Activated T-cell treated with anti-CD3 and anti-CD28 coated beads, Interleukin-2, amount 50 U/mL, for 24 hours (primary cell): Measurements from ENCODE around the gene C12orf75.
"Not testable (repeated sequence)": the region's sequence is repeated elsewhere in the genome, so short reads cannot be mapped to it uniquely, and the experiment has no call there.

Source experiments
- DNase-seq: peaks from one replicate; pipeline ENCODE4 v3.0.0-alpha.2; 2020
- H3K27ac Mint-ChIP-seq: 2 replicates; pipeline ENCODE4 v1.8.0; 2020; ENCODE audit warnings: mild to moderate bottlenecking, mixed read lengths
- H3K27me3 Mint-ChIP-seq: 2 replicates; pipeline ENCODE4 v1.8.0; 2020; ENCODE audit warnings: mixed read lengths
- H3K36me3 Mint-ChIP-seq: 2 replicates; pipeline ENCODE4 v1.8.0; 2020; ENCODE audit warnings: low read depth, mixed read lengths
- H3K4me1 Mint-ChIP-seq: 2 replicates; pipeline ENCODE4 v1.8.0; 2020; ENCODE audit warnings: low read depth, mixed read lengths
- H3K4me3 Mint-ChIP-seq: 2 replicates; pipeline ENCODE4 v1.8.0; 2020; ENCODE audit warnings: mild to moderate bottlenecking, moderate library complexity, mixed read lengths
- H3K9me3 Mint-ChIP-seq: 2 replicates; pipeline ENCODE4 v1.8.0; 2020; ENCODE audit warnings: mixed read lengths

C12orf75 gene

GRCh38 chr12:105300883-105301282 lies 29.6 kb upstream of the C12orf75 start:
- no peak for DNase-seq

GRCh38 chr12:105301696-105302095 lies 28.8 kb upstream of the C12orf75 start:
- Mint-ChIP-seq H3K4me1 (no peaks in the 10 kb centered on the region), H3K27me3 (peaks cover 3% of the 10 kb centered on the region), H3K27ac (no peak overlapping the region), H3K9me3 (peaks cover 16% of the 10 kb centered on the region), H3K4me3 (no peak overlapping the region), H3K36me3 (peaks cover 2% of the 10 kb centered on the region)
- DNase-seq: no peak

More at GRCh38 chr12:105300883-105301282, 29.6 kb upstream of the C12orf75 start:
- Mint-ChIP-seq H3K9me3 (peaks cover 16% of the 10 kb centered on the region), H3K4me1 (no peaks in the 10 kb centered on the region), H3K4me3 (no peak overlapping the region), H3K36me3 (peaks cover 2% of the 10 kb centered on the region), H3K27ac (no peak overlapping the region), H3K27me3 (peaks cover under 1% of the 10 kb centered on the region)

GRCh38 chr12:105302986-105303385 lies 27.5 kb upstream of the C12orf75 start:
- H3K27me3 Mint-ChIP-seq, H3K27ac Mint-ChIP-seq, H3K4me3 Mint-ChIP-seq, H3K36me3 Mint-ChIP-seq, H3K4me1 Mint-ChIP-seq, DNase-seq: not testable (repeated sequence)
- H3K9me3 Mint-ChIP-seq: peaks cover 11% of the 10 kb centered on the region

DNA sequence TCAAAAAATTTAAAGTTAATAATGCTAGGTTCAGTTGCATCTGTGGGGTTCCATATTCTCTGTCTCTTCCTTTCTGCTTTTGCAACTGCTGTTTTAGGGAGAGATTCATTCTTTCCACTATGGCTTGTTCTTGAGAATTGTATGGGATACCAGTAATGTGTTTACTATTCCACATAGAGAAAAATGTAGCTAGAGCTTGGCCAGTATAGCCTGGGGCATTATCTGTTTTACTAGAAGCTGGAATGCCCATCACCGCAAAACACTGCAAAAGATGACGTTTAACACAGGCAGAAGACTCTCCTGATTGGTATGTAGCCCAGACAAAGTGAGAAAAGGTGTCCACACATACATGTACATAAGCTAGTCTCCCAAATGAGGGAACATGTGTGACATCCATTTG lies 25.9 kb upstream of the C12orf75 start:
- DNase-seq, H3K36me3 Mint-ChIP-seq, H3K4me1 Mint-ChIP-seq, H3K27ac Mint-ChIP-seq, H3K4me3 Mint-ChIP-seq: not testable (repeated sequence)
- peaks cover 11% of the 10 kb centered on the region for H3K9me3 Mint-ChIP-seq
- peaks cover 10% of the 10 kb centered on the region for H3K27me3 Mint-ChIP-seq

- not testable (repeated sequence) for H3K36me3 Mint-ChIP-seq, H3K4me3 Mint-ChIP-seq, DNase-seq, H3K9me3 Mint-ChIP-seq, H3K4me1 Mint-ChIP-seq, H3K27ac Mint-ChIP-seq
- peaks cover 10% of the 10 kb centered on the region for H3K27me3 Mint-ChIP-seq
Observed at GRCh38 chr12:105307601-105308314, 22.7 kb upstream of the C12orf75 start.

- H3K4me3 Mint-ChIP-seq: not testable (repeated sequence)
- peaks cover 14% of the 10 kb centered on the region for H3K9me3 Mint-ChIP-seq
Observed at GRCh38 chr12:105308839-105309238, 21.7 kb upstream of the C12orf75 start.

DNA sequence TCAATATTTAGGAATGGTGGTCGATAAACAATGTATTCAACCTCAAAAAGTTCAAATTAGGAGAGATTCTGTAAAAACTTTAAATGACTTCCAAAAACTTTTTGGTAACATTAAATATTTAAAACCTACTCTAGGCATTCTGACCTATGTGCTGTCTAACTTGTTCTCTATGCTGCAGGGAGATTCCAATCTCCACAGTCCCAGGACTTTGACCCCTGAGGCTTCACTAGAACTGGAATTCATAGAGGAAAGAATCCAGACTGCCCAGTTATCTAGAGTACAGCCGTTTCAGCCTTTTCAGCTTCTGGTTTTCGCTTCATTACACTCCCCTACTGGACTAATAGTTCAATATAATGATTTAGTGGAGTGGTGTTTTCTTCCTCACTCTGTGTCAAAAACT lies 21.1 kb upstream of the C12orf75 start:
- not testable (repeated sequence) for H3K36me3 Mint-ChIP-seq, H3K27ac Mint-ChIP-seq, H3K4me3 Mint-ChIP-seq, DNase-seq, H3K4me1 Mint-ChIP-seq
- Mint-ChIP-seq H3K27me3 (peaks cover 10% of the 10 kb centered on the region), H3K9me3 (peaks cover 19% of the 10 kb centered on the region)

More at GRCh38 chr12:105308839-105309238, 21.7 kb upstream of the C12orf75 start:
- H3K36me3 Mint-ChIP-seq, H3K27ac Mint-ChIP-seq, DNase-seq, H3K4me1 Mint-ChIP-seq: not testable (repeated sequence)
- H3K27me3 Mint-ChIP-seq: peaks cover 10% of the 10 kb centered on the region

DNA sequence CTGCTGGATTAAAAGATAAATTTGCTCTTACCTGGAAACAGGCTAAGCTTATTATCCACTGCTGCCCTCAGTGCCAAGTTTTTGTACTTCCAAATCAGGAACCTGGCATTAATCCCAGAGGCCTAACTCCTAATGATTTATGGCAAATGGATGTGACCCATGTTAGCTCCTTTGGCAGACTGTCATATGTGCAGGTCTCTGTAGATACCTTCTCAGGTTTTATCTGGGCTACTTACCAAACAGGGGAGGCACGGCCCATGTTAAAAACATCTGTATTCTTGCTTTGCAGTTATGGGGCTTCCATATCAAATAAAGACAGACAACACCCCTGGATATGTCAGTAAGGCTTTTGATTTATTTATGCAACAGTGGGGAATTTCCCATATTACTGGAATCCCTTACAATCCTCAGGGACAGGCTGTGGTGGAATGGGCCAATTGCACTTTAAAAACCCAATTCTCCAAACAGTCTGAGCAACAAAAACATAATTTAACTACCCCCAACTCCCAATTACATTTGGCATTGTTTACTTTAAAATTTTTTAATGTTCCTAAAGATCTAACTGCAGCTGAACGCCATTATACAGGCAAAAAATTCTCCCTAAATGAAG lies 19.9 kb upstream of the C12orf75 start:
- not testable (repeated sequence) for H3K4me1 Mint-ChIP-seq, H3K36me3 Mint-ChIP-seq, H3K4me3 Mint-ChIP-seq, H3K27ac Mint-ChIP-seq, DNase-seq
- peaks cover 10% of the 10 kb centered on the region for H3K27me3 Mint-ChIP-seq
- peaks cover 19% of the 10 kb centered on the region for H3K9me3 Mint-ChIP-seq

GRCh38 chr12:105311936-105312335 lies 18.6 kb upstream of the C12orf75 start:
- H3K4me3 Mint-ChIP-seq, H3K27ac Mint-ChIP-seq, DNase-seq, H3K36me3 Mint-ChIP-seq, H3K27me3 Mint-ChIP-seq: not testable (repeated sequence)
- peaks cover 13% of the 10 kb centered on the region for H3K4me1 Mint-ChIP-seq
- peaks cover 19% of the 10 kb centered on the region for H3K9me3 Mint-ChIP-seq

DNA sequence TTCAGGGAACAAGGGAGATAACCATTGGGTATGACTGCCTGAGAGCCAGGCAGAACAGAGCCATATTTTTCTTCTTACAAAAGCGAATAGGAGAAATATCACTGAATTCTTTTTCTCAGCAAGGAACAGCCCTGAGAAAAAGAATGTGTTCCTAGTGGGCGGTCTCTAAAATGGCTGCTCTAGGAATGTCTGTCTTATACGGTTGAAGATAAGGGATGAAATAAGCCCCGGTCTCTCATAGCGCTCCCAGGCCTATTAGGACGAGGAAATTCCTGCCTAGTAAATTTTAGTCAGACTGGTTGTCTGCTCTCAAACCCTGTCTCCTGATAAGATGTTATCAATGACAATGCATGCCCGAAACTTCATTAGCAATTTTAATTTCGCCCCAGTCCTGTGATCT lies 16.7 kb upstream of the C12orf75 start:
- H3K4me3 Mint-ChIP-seq, H3K36me3 Mint-ChIP-seq, H3K27ac Mint-ChIP-seq, DNase-seq, H3K27me3 Mint-ChIP-seq: not testable (repeated sequence)
- peaks cover 13% of the 10 kb centered on the region for H3K4me1 Mint-ChIP-seq
- peaks cover 15% of the 10 kb centered on the region for H3K9me3 Mint-ChIP-seq

- no peak overlapping the region for H3K4me3 Mint-ChIP-seq
- peaks cover 3% of the 10 kb centered on the region for H3K36me3 Mint-ChIP-seq
- H3K27me3 Mint-ChIP-seq: no peaks in the 10 kb centered on the region
- no peak overlapping the region for H3K27ac Mint-ChIP-seq
- peaks cover 15% of the 10 kb centered on the region for H3K9me3 Mint-ChIP-seq
- no peak for DNase-seq
- peaks cover 13% of the 10 kb centered on the region for H3K4me1 Mint-ChIP-seq
Observed at GRCh38 chr12:105315130-105315529, 15.4 kb upstream of the C12orf75 start.

DNA sequence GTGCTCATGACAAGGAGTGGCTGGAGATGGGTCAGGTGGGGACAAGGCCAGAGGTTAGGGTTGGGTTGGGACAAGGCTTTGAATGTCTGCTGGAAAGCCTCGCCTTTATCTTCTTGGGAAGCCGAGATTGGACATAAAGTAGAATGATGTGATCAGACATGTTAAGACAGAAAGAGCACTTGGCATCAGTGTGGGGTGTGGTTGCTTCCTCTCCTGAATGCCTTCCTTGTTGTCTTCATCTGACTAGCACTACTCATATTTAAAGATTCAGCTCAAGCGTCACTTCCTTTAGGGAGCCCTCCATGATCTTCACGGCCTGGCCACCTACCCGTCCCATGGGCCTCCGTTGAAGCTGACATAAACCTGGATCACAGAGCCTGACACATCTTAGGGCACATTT lies 14.8 kb upstream of the C12orf75 start:
- no peak for DNase-seq
- peaks cover 15% of the 10 kb centered on the region for H3K9me3 Mint-ChIP-seq
- no peak overlapping the region for H3K27ac Mint-ChIP-seq
- peaks cover 3% of the 10 kb centered on the region for H3K36me3 Mint-ChIP-seq
- no peaks in the 10 kb centered on the region for H3K27me3 Mint-ChIP-seq
- H3K4me1 Mint-ChIP-seq: peaks cover 13% of the 10 kb centered on the region
- no peak overlapping the region for H3K4me3 Mint-ChIP-seq

DNA sequence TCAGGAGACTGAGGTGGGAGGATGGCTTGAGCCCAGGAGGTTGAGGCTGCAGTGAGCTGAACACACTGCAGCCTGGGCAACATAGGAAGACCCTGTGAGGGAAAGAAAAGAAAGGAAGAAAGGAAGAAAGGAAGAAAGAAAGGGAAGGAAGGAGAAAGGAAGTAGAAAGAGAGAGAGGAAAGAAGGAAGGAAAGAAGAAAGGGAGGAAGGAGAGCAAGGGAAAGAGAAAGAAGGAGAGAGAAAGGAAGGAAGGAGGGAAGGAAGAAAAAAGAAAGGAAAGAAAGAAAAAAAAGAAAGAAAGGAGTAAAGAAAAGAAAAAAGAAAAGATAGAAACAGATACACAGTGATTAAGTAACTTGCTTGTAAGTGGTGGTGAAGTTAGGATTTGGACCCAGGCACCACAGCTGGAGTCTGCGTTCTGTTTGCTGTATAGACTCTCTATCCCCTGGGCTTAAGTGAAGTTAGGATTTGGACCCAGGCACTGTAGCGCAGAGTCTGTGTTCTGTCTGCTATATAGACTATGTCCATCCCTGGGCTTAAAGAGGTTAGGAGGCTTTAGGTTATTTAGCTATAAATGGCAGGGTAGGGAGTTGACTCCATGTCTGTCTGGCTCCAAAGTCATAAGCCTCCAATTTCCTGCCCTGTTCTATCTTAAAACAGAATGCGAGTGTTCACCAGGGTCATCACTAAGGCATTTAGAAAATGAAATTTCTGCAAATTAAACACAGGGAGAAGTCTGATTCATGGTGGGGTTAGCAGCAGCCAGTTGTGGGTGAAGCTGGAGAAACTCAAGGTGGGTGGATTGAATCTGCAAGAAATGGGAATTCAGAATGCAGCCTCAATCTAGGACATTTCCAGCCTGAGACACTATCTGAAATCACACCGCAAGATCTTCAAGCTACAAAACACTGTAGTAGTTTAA lies 13.3 kb upstream of the C12orf75 start:
- H3K9me3 Mint-ChIP-seq: peaks cover 15% of the 10 kb centered on the region
- DNase-seq: no peak
- peaks cover 3% of the 10 kb centered on the region for H3K36me3 Mint-ChIP-seq
- no peak overlapping the region for H3K4me3 Mint-ChIP-seq
- peaks cover 13% of the 10 kb centered on the region for H3K4me1 Mint-ChIP-seq
- H3K27ac Mint-ChIP-seq: no peak overlapping the region
- H3K27me3 Mint-ChIP-seq: no peaks in the 10 kb centered on the region

GRCh38 chr12:105317942-105318621 lies 12.4 kb upstream of the C12orf75 start:
- Mint-ChIP-seq H3K27me3 (no peaks in the 10 kb centered on the region), H3K36me3 (peaks cover 3% of the 10 kb centered on the region), H3K4me3 (no peak overlapping the region), H3K27ac (no peak overlapping the region), H3K4me1 (peaks cover 13% of the 10 kb centered on the region), H3K9me3 (peaks cover 10% of the 10 kb centered on the region)
- DNase-seq: no peak
